Measurements from ENCODE around the gene PNMA8C.

DNA sequence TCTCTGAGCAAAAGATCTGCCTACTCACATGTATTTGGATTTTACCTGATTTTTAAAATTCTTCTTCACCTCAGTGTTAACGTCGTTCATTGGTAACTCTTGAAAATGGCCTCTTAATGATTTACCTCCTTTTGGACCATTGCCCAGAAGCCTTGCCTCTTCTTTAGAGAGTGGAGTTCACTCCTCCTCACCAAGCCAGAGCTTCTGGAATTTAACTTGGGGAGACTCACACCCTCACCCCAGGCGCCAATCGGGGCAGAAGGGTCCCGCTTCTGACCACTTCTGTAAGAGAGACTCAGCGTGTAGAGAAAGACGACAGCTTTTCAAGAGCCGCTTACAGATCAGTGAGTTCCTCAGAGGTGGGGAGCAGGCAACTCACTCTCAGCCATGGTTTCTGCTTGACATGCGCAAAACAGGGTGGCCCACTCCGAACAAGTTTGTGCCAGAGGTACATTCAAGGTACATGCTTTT is 2.7 kb downstream of the PNMA8C start:
- no peak for TF ChIP-seq POLR2A (IDR thresholded peaks at IDR 0.05)
- TF ChIP-seq, protein P1, sequence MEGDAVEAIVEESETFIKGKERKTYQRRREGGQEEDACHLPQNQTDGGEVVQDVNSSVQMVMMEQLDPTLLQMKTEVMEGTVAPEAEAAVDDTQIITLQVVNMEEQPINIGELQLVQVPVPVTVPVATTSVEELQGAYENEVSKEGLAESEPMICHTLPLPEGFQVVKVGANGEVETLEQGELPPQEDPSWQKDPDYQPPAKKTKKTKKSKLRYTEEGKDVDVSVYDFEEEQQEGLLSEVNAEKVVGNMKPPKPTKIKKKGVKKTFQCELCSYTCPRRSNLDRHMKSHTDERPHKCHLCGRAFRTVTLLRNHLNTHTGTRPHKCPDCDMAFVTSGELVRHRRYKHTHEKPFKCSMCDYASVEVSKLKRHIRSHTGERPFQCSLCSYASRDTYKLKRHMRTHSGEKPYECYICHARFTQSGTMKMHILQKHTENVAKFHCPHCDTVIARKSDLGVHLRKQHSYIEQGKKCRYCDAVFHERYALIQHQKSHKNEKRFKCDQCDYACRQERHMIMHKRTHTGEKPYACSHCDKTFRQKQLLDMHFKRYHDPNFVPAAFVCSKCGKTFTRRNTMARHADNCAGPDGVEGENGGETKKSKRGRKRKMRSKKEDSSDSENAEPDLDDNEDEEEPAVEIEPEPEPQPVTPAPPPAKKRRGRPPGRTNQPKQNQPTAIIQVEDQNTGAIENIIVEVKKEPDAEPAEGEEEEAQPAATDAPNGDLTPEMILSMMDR (IDR thresholded peaks at IDR 0.05): no peak
